ENCODE data around the gene GRID1.

- TF ChIP-seq ATF3 (CRISPR knock-in tag; conservative IDR thresholded peaks at IDR 0.05) (no peak), ETV6 (CRISPR knock-in tag; IDR thresholded peaks at IDR 0.05) (no peak), STAT6 (CRISPR knock-in tag; conservative IDR thresholded peaks at IDR 0.05; ENCODE audit: low read depth) (no peak), MAX (CRISPR knock-in tag; IDR thresholded peaks at IDR 0.05) (no peak), CTCF (IDR thresholded peaks at IDR 0.05) (no peak), ELF4 (CRISPR knock-in tag; IDR thresholded peaks at IDR 0.05; ENCODE audit: low read depth) (no peak), USF1 (CRISPR knock-in tag; IDR thresholded peaks at IDR 0.05) (no peak), JUN (CRISPR knock-in tag; IDR thresholded peaks at IDR 0.05) (no peak), NR2C2 (CRISPR knock-in tag; IDR thresholded peaks at IDR 0.05) (no peak), SP1 (CRISPR knock-in tag; conservative IDR thresholded peaks at IDR 0.05) (no peak), CREB1 (CRISPR knock-in tag; IDR thresholded peaks at IDR 0.05) (no peak)
Observed at GRCh38 chr10:86232644-86233043, 134.0 kb downstream of the GRID1 start.

Measured in WTC11 (cell line).